ENCODE measurements around the gene GAL3ST3.

GRCh38 chr11:66077927-66078326, 29.0 kb upstream of the GAL3ST3 start:
- no peak for TF ChIP-seq EZH2phosphoT487 (IDR thresholded peaks at IDR 0.05; ENCODE audit: unreplicated experiment)
- no peak for TF ChIP-seq POLR2AphosphoS5 (IDR thresholded peaks at IDR 0.05; ENCODE audit: low read depth)
- no peak for TF ChIP-seq REST (IDR thresholded peaks at IDR 0.05; ENCODE audit: unreplicated experiment)
- no peak for TF ChIP-seq CTCF (conservative IDR thresholded peaks at IDR 0.05; ENCODE audit: low read depth in 2 of 2)
- TF ChIP-seq CREB1 (CRISPR knock-in tag; IDR thresholded peaks at IDR 0.05; ENCODE audit: low read depth) = no peak
- no peak for TF ChIP-seq ETS1 (IDR thresholded peaks at IDR 0.05)
- TF ChIP-seq JUNB (IDR thresholded peaks at IDR 0.05; ENCODE audit: unreplicated experiment) = no peak
- no peak for TF ChIP-seq EZH2 (IDR thresholded peaks at IDR 0.05; ENCODE audit: low read depth, unreplicated experiment)
- TF ChIP-seq ZNF331 (CRISPR knock-in tag; IDR thresholded peaks at IDR 0.05; ENCODE audit: low read depth) = no peak
- no peak for TF ChIP-seq NANOG (IDR thresholded peaks at IDR 0.05; ENCODE audit: borderline replicate concordance)
- TF ChIP-seq ZNF114 (CRISPR knock-in tag; IDR thresholded peaks at IDR 0.05) = no peak
- no peak for TF ChIP-seq STAT1 (IDR thresholded peaks at IDR 0.05; ENCODE audit: unreplicated experiment)
